NCI-H1436 (cell line): ENCODE results near the gene FNBP1.
A peak's percentile ranks its signal among the peaks of the same experiment; 100 is the strongest.

ENCODE experiments used
- DNase-seq: peaks from one replicate; lab custom pipeline; 2025; lab: John Stamatoyannopoulos, UW

The FNBP1 gene

GRCh38 chr9:129875181-129875611, 167.8 kb downstream of the FNBP1 start:
- no peak for DNase-seq

- no peak for DNase-seq
Observed at GRCh38 chr9:129874261-129875101, 168.5 kb downstream of the FNBP1 start.

GRCh38 chr9:129873563-129874190, 169.3 kb downstream of the FNBP1 start:
- no peak for DNase-seq

GRCh38 chr9:129871046-129871445, 171.9 kb downstream of the FNBP1 start:
- no peak for DNase-seq

- no peak for DNase-seq
Observed at GRCh38 chr9:129869585-129870501, 173.1 kb downstream of the FNBP1 start.

GRCh38 chr9:129868872-129869486, 174.0 kb downstream of the FNBP1 start:
- no peak for DNase-seq

GRCh38 chr9:129868023-129868871, 174.7 kb downstream of the FNBP1 start:
- DNase-seq = no peak

- DNase-seq = no peak
Observed at GRCh38 chr9:129867136-129868022, 175.6 kb downstream of the FNBP1 start.

- DNase-seq = no peak
Observed at GRCh38 chr9:129866394-129867135, 176.4 kb downstream of the FNBP1 start.

- no peak for DNase-seq
Observed at GRCh38 chr9:129865668-129866320, 177.2 kb downstream of the FNBP1 start.

- DNase-seq = no peak
Observed at GRCh38 chr9:129864991-129865647, 177.9 kb downstream of the FNBP1 start.

- DNase-seq = peak; percentile 14
Observed at GRCh38 chr9:129863059-129863690, 179.8 kb downstream of the FNBP1 start.

GRCh38 chr9:129861447-129861827, 181.6 kb downstream of the FNBP1 start:
- no peak for DNase-seq

- DNase-seq = no peak
Observed at GRCh38 chr9:129860653-129861446, 182.1 kb downstream of the FNBP1 start.

GRCh38 chr9:129858167-129858962, 184.6 kb downstream of the FNBP1 start:
- no peak for DNase-seq

GRCh38 chr9:129857207-129857606, 185.8 kb downstream of the FNBP1 start:
- no peak for DNase-seq
